HPDE6-E6E7 (cell line): ENCODE data around the gene PDGFRB.

Experiments
- DNase-seq: peaks from one replicate; pipeline ENCODE4 v3.0.0; 2011; ENCODE audit warnings: missing footprints; ENCODE audit errors: extremely low spot score

PDGFRB gene

DNA sequence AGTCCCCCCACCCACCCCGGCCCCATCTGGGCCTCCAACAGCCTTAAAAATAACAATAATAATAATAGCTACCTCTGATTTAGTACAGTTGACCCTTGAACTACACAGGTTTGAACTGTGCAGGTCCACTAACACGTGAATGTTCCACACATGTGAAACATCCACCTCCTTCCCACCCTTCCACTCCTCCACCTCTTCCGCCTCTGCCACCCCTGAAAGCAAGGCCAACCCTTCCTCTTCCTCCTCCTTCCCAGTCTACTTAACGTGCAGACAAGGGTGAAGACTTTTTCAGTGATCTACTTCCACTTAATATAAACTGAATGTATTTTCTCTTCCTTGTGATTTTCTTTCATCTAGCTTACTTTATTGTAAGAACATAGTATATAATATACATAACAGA lies 10.8 kb downstream of the PDGFRB start:
- DNase-seq, result no peak

DNA sequence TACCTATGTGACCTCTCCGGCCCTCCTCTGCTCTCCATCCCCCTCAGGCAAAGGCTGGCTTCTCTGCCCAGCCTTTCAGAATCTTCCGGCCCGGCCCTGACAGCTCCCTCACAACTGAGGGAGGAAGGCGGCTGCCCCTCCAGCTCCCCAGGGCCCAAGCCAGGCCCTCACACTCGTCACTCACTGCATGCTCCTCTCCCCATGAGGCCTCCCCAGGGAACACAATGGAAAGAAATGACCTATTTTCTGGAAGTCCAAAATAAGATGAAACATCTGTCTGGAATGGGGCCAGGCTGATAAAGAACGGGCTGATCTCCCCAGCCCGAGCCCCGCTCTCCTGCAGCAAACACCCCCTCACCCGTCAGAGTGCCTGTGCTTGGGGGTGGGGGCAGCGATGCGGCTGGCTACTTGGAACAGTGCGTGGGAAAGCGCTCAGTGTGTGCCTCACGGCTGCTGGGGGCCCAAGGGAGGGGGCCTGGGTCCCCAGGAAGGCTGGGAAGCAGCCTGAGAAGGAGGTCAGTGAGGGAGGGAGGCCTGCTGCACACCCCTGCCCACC lies 11.3 kb downstream of the PDGFRB start:
- no peak for DNase-seq

DNA sequence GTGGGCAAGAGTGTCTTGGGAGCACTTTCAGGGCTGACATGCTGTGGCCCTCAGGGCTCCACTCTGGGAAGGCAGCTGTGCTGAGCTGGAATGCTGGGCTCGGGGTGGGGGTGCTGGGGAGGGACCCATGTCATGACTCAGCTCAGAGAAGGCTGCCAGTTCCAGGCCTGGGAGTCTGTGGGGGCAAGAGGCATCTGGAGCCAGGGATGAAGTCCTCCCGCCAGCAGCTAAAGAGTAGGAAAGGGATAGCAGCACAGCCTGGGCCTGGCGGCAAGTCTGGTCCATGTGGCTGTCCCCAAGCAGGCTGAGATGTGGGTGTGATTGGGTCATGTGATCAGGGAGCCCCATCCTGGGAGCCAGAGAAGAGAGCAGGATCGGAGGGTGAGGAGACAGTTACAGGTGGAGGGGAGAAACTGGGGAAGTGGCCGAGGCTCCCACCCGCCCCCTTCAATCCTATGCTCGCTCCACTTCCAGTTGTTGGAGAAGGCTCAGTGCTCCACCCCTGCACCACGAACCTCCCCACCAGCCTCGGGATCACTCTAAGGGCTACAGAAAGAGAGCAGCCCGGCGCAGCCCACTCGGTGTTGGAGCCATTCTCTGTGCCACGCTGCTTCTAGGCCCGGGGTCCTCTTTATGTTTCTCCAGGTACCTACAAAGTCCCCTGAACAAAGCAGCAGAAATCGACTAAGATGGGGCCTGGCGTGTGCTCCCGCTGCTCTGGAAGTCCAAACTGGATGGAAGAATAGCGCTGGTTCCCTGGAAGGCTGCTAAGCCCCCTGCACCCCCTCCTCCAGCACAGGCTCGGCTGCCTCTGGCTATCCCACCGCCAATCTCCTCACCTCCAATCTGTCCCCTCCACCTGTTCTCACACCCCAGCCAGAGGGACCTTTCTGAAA lies 12.0 kb downstream of the PDGFRB start:
- DNase-seq, result peak; percentile 55

DNA sequence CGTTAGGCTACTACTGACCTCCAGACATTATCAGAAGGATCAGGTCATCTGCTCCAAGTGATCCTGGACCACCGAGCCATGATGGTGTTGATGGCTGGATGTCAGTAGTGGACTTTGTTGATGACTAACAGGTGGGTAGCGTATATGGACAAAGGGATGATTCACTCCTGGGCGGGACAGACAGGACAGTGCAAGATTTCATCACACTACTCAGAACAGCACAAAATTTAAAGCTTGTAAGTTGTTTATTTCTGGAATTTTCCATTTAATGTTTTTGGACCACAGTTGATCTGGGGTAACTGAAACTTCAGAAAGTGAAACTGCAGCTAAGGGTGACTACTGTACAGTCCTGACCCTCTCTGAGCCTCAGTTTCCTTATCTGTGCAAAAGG lies 12.7 kb downstream of the PDGFRB start:
- peak; percentile 76 for DNase-seq

DNA sequence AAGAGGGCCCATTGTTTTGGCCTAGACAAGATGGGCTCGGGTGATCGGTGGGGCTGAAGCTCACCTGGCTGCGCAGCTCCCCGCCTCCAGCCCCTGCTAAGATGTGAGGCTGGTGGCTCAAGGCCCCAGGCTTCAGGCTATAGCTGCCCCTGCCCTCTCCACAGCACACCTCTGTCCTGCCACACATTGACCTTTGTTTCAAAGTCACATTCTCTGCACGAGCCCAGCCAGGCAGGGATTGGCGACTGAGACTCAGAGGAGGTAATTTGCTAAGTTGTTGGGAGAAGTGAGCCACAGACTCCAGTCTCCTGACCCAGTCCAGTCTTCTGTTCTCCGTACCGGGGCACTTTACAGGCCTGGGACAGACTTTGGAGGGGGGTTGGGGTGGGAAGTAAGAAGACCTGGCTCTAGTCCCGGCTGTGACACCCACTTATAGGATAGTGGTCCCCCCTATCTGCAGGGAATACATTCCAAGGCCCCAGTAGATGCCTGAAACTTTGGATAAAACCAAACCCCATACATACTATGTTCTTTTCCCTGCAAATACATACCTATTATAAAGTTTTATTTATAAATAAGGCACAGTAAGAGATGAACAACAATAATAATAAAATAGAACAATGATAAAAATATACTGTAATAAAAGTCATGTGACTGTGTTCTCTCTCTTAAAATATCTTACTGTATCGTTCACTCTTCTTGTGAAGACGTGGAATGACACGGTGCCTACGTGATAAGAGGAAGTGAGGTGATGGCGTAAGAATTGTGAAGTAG lies 13.3 kb downstream of the PDGFRB start:
- no peak for DNase-seq

DNA sequence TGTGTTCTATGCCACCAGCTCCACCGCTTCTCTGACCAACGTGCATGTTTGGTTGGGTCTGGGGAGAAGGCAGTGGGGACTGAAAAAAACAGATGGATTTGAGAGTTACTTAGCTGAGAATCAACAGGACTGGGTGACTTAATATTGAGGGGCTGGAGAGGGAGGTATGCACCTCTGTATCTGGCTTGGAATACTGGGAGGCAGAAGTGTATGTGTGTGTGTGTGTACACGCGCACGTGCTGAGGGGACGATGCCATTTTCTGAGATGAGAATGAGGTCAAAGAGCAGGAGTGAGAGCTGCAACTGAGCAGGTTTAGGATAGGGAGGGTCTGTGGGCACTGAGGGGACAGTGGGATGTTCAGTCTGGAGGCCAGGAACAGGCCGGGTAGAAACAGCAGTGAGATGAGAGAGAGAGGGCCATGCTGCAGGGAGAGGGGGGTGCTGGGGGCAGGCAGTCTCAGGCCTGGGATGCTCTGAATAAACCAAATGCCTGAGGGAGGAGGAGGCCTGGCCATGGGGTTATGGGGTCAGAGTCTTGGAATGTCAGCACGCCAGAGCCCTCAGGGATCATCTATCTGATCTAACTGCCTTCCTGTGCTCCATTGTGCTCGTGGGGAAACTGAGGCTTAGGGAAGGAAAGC lies 14.0 kb downstream of the PDGFRB start:
- DNase-seq, result no peak

DNA sequence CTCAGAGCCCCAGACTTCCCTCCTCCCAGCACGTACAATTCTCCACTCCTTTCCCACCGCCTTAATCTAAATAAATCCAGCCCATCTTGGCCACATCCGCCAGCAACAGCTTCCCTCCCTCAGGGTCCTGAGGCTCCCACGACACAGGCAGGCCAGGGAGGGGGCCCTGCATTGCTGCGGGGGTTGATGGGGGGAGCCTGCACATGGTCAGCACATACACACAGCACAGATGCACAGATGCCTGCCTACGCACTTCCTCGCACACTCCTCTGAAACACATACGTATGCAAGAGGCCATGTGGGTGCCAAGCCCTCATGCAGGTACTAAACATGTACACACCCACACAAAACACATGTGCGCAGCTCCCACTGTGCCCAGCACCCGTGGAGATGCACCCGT lies 14.8 kb downstream of the PDGFRB start:
- no peak for DNase-seq

DNA sequence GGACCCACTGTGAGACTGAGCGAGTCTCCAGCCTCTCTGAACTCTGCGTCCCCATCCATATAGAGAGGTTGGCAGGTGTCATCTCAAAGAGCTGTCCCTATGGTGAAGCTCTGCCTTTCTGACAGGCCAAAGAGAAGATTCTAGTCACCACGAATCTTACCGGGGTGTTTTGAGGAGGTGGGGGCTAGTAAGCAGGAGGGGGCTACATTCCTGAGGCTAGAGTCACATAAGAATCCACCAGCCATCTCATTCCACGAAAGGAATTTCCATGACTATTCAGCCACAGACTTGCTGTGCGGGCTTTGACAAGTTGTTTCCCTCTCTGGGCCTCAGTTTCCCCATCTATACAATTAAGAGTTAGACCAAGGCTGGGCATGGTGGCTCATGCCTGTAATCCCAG lies 16.3 kb downstream of the PDGFRB start:
- DNase-seq, result no peak

DNA sequence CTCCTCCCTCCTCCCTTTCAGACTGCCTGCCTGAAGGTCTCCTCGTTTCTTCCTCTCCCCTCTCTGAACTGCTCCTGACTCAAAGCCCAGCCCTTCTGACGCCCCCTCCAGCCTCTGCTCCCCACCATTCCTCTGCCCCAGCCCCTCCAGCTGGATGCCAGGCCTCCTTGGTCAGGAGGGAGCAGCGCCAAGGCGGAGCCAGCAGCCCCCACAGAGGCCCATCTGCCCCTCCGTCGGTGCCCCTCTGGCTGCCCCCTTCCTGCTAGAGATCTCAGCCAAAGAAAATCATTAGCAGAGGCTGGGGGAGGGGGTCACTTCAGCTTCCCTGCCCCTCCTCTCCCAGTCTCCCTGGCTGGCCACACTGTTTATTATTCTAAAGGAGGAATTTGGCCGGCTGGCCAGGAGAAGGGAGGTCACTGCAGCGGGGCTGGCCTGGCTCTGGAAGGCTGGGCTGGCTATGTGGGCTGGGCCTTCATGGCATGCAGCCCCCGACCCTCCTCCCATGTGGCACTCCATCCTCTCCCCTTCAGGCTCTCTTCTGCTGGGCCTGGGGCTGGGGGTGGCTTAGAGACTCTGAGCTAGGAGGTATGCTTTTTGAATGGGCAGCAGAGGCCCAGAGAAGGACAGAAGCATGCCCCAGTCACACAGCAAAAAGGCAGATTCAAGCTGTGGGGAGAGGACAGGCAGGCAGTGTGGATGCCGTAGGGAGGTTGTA lies 16.9 kb downstream of the PDGFRB start:
- DNase-seq, result no peak

DNA sequence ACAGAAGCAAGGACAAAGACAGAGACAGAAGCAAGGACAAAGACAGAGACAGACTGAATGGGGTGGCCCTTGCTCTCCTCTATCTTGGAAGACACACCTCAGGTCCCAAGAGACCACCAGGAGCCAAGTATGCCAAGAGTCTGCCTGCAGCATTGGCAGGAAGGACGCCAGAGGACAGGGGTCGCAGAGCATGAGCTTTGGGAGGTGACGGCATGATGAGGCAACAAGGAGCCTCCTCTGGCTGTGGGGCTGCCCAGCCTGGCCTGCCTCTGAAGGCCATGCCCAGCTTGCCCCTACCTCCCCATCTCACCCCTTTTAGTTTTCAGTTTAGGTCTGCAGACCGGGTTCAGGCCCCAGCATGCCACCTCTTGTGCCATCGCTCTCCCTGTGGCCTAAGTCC lies 17.6 kb downstream of the PDGFRB start:
- no peak for DNase-seq

DNA sequence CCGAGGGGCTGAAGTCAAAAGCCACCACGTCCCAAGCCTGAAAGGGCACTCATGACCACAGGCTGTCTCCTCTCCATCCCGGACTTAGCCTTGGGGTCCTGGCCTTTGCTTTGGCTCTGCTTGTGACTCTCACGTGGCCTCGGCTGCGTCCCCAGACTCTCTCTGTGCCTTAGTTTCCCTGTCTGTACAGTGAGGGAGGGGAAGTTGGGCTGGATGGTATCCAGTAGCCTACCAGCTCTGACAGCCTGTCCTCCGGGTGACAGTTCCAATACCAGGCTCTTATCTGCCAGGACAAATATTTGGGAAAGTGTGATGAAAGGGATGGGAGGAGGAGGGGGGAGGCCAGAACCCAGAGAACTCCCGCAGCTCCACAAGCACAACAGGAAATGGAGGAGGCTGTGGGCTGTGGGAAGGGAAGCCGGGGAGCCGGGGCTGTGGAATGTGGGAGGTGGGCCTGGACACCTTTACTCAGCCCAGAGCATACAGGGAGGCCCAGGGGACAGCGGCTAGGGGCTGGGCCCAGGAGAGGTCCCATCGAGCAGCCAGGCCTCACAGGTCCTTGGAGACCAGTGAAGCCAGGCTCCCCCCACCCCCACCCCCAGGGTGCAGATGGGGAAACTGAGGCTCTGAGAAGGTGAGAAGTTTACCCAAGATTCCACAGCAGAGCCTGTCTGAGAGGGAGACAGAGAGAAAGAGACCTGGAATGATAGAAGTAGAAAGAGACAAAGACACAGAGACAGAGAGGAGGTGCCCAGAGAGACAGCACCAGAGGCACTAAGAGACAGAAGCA lies 18.3 kb downstream of the PDGFRB start:
- no peak for DNase-seq

DNA sequence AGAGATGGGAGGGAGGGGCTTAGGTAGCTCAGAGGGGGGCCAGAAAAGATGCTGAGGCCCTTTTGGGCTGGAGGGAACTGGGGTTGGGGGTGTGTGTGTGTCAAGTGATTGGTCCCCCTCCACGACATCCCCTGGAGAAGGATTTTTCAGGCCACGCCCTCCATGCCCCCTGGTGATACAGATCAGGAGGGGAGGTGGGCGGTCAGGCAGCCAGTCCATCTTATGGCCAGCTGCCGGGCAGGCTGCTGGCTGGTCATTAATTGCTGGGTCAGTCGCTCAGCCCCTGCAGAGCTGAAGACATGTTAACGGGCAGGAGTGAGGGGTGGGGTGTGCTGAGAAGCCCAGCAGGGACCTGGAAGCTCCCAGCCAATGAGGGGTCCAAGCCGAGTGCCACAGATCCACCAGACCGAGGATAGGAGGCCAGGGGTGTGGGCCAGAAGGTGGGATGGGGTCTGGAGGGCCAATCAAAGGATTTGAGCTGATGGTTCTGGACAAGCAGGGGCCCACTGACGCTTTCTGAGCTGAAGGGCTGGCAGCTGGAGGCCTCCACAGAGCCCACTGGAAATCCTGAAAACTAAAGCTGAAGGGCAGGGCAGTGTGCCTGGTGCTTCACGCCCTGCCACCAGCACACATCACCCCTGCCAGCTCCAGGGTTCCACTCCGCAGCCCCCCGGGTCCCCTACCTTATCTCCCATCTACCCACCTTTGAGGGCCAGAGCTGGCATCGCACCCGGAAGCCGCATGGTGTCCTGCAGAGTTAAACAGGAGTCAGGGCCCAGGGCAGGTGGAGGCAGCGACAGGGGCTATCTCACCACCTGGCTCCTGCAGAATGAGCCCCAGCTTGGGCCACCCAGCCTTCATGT lies 19.1 kb downstream of the PDGFRB start:
- no peak for DNase-seq

DNA sequence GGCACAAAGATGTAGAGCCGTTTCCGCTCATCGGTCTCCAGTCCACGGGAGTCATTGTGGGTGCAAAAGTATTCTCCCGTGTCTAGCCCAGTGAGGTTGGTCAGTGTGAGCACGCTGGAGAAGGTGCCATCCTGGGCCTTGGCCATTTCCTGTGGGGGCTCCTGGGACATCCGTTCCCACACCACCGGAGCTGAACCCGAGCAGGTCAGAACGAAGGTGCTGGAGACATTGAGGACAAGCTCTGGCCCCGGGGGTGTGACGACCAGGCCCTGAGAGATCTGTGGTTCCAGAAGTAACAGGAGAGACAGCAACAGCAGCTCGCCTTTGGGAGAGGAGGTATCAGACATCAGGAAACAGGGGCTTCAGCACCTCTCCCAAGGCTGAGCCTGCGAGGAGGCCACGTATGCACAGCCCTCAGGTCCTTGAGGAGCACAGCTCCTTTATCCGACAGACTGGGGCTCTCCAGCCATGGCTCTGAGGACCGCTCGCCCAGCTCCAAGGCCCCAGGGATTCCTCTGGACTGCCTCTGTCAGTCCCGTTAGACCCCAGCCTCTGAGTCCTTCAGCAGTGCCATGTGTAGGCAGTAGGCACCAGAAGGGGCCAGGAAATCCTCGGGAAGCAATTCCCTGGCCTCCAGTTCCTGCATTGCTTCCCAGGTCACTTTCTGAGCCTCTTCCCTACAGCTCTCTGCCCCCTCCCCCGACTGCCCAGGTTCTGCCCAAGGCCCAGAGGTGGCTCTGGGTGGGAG lies 19.9 kb downstream of the PDGFRB start:
- no peak for DNase-seq

DNA sequence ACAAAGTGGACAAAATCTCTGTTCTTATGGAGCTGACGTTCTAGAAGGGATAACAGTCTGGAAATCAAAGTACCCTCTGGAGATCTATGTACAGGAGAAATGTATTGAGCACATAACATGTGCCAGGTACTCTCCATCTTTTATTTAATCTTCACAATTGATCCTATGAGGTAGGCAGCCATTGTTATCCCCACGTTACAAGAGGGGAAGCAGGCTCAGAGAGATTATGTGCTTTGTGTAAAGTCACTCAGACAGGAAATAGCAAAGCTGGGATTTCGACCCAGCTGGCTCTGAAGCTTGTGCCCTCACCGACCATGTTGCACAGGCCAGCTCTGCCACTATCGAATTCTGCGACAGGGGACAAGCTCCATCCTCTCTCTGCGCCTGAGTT lies 21.5 kb downstream of the PDGFRB start:
- DNase-seq, result no peak

DNA sequence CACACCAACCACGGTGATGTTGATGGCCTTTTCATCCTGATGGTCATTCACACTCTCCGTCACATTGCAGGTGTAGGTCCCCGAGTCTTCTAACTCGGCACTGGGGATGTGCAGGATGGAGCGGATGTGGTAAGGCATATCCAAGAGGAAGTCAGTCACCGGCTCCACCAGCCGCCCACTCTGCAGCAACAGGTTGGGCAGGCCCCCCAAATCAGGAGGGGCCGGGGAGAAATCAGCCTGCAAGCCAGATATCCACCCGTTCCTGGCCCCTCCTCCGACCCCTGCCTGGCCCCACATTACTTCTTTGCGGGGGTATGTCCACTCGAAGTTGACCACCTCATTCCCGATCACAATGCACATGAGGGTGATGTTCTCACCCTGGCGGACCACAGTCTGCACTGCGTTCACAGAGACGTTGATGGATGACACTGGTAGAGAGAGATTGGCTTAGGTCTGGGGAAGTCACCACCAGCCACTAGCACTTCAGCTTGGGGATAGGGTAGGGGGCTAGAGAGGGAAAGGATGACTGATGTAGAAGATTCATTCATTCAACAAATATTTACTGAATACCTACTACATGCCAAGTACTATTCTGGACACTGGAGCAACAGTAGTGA lies 22.0 kb downstream of the PDGFRB start:
- no peak for DNase-seq

DNA sequence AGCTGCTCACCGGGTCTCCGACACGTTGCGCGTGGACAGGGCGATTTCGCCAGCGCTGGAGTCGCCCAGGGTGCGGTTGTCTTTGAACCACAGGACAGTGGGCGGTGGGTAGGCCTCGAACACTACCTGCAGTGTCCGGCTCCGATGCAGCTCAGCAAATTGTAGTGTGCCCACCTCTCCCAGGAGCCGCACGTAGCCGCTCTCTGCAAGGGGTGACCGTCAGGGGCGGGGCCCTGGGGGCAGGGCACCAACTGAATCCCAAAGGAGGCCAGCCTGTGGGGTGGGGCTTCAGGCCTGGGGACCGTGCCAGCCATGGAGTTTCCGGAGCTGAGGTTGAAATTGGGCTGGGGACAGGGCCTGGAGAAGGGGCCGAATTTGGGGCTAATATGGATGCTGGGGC lies 22.9 kb downstream of the PDGFRB start:
- DNase-seq, result no peak

DNA sequence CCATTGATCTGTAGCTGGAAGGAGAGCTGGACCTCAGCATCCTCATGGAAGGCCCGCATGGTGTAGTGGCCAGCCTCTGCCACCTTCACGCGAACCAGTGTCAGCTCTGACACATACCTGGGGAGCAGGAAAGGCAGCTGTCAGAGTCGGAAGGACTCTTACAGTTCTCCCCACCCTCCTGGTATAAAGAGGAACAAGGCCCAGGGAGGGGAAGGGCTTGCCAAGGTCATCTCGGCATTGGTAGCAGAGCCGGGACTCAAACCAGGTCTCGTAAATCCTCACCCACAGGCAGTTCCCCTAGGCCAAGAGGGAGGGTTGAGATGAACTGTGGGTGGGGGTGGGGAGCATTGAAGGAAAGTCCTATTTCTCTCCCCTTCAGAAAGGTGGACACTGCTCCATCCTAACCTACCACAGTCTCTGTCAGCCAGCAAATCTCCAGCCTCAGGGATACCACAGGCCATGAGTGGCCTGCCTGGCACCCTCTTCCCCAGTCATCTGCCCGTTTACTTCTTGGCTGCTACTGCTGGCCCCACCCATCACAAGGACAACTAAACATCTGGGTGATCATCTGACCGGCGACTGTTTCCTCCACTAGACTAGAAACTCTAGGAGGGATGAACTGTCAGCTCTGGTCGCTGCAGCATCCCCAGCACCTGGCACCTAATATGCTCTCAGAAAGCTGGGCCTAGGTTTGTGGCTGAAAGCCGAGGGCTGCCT lies 23.5 kb downstream of the PDGFRB start:
- no peak for DNase-seq

DNA sequence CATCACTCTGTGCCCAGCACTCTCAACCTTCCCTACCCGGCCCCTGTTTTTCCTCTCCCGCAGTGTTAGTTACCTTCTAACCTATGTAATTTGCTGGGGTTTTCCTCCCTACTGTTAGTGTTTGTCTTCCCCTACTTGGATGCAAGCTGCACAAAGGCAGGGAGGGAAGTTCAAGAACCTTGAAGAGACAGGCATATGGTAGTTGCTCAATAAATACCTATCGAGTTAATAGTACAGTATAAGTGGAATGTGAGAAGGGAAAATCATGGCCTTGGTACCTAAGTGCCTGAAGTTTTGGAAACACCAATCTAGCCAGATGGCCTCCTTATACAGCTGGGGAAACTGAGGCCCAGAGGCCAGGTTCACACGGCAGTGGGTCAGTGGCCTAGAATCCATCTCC lies 24.2 kb downstream of the PDGFRB start:
- no peak for DNase-seq
